ENCODE measurements around the gene RAB38.

- TF ChIP-seq CTCF (IDR thresholded peaks at IDR 0.05) (no peak), POLR2AphosphoS5 (IDR thresholded peaks at IDR 0.05) (peak in 2 of 3 donors; percentile 45 to 59), EP300 (IDR thresholded peaks at IDR 0.05) (no peak)
Observed at GRCh38 chr11:88183233-88183632, 8.0 kb upstream of the RAB38 start.
